MG63 (cell line): Measurements from ENCODE around the gene WNT6. TPM values are rescaled to one million over a fixed set of nuclear protein-coding genes. Genes with fewer than 3 reads are reported as not detected.

Source experiments
- DNase-seq: peaks from one replicate; pipeline ENCODE4 v3.0.0-alpha.2; 2020
- H3K27me3 ChIP-seq: fragments of 250-450 bp; sonication (Bioruptor Pico); 2 replicates; pipeline ENCODE4 v1.5.1; 2020; ENCODE audit warnings: mild to moderate bottlenecking, moderate library complexity
- H3K36me3 ChIP-seq: fragments of 250-450 bp; sonication (Bioruptor Pico); 2 replicates; pipeline ENCODE4 v1.5.1; 2020; ENCODE audit warnings: mild to moderate bottlenecking, moderate library complexity
- H3K4me3 ChIP-seq: fragments of 250-450 bp; sonication (Bioruptor Pico); 2 replicates; pipeline ENCODE4 v1.5.1; 2020; ENCODE audit warnings: mild to moderate bottlenecking, moderate library complexity
- H3K9me3 ChIP-seq: fragments of 250-450 bp; sonication (Bioruptor Pico); 2 replicates; pipeline ENCODE4 v1.5.1; 2020; ENCODE audit warnings: mild to moderate bottlenecking, moderate library complexity
- total RNA-seq: library from RNA; depleted of rRNA; stranded (reverse); fragments of >200 nt; shearing (Covaris generic); gene quantifications from 2 replicates; pipeline ENCODE4 v1.2.3, GENCODE V29; 2014; ENCODE audit warnings: low replicate concordance

Gene WNT6
- total RNA-seq, 1 experiment from 2014 or later: not detected

DNA sequence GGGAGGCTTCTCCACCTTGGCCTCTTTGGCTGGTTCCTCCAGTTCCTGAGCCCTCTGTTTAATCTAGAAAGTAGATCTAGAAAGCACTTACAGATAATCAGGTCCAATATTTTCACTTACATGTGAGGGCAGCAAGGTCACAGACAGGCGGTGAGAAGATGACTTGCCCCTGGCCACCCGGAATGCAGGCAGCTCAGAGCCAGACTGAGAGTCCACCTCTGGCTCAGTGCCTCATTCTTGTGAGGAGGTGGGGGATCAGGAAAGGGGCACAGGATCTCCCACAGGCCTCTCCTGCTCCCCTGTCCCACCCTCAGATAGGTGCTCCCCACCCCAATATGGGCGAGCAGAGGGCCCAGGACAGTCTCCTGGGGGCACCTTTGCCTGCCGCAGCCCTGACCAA, 5.8 kb downstream of the WNT6 start:
- H3K9me3 ChIP-seq: no peaks in the 10 kb centered on the region
- H3K36me3 ChIP-seq: no peaks in the 10 kb centered on the region
- peaks cover 9% of the 10 kb centered on the region for H3K27me3 ChIP-seq

DNA sequence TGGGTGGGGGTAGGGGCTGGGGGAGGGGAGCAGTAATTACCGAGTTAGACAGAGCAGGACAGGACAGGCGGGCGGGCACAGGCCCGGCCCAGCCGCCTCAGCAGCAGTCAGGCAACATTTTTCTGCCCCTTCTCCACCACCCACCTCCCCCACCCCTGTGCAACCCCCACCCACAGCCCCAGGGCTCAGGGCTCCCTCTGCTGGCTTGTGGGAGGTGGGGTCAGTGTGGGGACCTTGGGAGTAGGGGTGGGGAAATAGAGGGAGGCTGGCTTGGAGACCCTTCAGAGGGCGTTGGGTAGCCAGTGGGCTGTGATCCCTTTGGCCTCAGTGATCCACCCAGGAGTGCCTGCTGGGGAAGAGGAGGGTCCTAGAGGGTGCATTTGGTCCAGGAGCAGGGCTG, 6.4 kb downstream of the WNT6 start:
- no peak overlapping the region for H3K4me3 ChIP-seq
- no peaks in the 10 kb centered on the region for H3K9me3 ChIP-seq
- peaks cover 7% of the 10 kb centered on the region for H3K27me3 ChIP-seq
- H3K36me3 ChIP-seq: no peaks in the 10 kb centered on the region
- DNase-seq: no peak

More for the DNA sequence above, 5.8 kb downstream of the WNT6 start:
- no peak for DNase-seq
- no peak overlapping the region for H3K4me3 ChIP-seq

DNA sequence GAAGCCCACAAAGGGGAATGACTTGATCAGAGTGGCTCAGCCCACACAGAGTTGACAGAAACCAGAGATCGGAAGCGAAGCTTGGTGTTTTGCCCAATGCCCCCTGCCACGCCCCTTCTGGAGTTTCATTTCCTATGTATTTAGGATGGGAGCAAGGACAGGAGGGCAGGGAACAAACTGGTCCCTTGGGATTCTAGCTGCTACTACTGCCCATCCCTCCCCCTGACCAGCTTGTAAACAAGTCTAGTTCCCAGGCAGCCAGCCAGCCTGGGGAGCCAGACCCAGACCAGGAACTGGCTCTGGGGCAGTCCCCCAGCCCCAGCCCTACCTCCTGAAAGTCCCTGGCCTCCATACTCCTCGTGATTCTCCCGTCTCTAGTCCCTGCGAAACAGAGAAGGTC, 8.3 kb downstream of the WNT6 start:
- H3K36me3 ChIP-seq: no peaks in the 10 kb centered on the region
- no peaks in the 10 kb centered on the region for H3K9me3 ChIP-seq
- DNase-seq: no peak
- H3K27me3 ChIP-seq: peaks cover 4% of the 10 kb centered on the region
- H3K4me3 ChIP-seq: no peak overlapping the region

DNA sequence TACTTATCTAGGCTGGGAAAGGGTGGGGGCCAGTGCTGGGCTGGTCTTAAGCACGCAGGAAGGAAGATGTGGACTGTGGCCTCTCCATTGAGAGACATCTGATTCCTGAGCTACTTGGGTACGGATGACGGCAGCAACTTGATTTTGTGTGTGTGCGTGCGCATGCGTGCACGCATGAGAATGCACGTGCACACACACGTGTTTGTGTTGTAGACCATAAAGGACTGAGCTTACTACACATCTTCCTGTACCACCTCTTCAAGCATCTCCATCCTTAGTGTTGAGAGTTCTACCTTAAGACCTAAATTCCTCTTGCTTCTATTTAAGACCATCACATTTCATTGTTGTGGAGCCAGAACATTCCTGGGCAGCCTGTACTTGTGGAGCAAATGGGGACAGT, 9.5 kb downstream of the WNT6 start:
- DNase-seq: no peak
- Histone ChIP-seq H3K27me3 (peaks cover 7% of the 10 kb centered on the region; the same call in 1 of the 2 replicates), H3K4me3 (no peak overlapping the region), H3K9me3 (no peaks in the 10 kb centered on the region), H3K36me3 (no peaks in the 10 kb centered on the region)

DNA sequence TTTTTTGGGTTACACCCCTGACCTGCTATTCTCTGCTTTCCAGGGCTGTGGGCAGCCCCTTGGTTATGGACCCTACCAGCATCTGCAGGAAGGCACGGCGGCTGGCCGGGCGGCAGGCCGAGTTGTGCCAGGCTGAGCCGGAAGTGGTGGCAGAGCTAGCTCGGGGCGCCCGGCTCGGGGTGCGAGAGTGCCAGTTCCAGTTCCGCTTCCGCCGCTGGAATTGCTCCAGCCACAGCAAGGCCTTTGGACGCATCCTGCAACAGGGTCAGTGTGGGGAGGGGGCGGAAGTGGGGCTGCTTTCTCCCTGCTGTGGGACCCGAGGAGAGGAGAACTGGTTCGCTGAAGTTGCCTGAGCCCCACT, 11.4 kb downstream of the WNT6 start:
- peaks cover 8% of the 10 kb centered on the region; the same call in 1 of the 2 replicates for H3K27me3 ChIP-seq
- H3K36me3 ChIP-seq: no peaks in the 10 kb centered on the region
- DNase-seq: no peak
- H3K9me3 ChIP-seq: no peaks in the 10 kb centered on the region
- H3K4me3 ChIP-seq: no peak overlapping the region

DNA sequence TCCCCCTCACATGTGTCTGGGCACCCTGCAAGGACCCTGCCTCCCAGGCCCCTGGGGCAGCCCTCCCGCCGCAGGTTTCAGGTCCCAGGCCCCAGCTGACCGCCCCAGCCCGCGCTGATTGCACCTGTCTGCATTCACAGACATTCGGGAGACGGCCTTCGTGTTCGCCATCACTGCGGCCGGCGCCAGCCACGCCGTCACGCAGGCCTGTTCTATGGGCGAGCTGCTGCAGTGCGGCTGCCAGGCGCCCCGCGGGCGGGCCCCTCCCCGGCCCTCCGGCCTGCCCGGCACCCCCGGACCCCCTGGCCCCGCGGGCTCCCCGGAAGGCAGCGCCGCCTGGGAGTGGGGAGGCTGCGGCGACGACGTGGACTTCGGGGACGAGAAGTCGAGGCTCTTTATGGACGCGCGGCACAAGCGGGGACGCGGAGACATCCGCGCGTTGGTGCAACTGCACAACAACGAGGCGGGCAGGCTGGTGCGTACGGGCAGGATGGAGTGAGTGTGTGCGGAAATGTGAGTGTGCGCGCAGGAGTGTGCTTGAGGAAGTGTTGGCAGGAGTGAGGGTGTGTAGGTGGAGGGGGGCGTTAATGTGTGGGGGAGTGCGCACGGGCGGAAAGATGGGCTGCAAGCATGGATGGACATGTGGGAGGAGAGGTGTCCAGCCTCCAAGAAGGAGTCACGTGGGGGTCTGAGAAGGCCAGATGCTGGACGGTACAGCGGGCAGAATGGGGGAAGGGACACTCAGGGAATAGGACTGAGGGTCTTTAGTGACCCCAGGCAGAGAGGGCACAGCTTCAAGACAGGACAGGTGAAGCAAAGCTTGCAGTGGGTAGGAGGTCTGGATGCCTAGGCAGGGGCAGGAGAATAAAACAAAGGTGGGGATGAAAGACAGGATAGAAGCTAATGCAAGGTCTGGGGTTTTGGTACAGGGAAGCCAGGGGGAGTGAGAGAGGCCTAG, 12.0 kb downstream of the WNT6 start:
- no peak for DNase-seq
- no peaks in the 10 kb centered on the region for H3K9me3 ChIP-seq
- no peaks in the 10 kb centered on the region for H3K36me3 ChIP-seq
- no peak overlapping the region for H3K4me3 ChIP-seq
- peaks cover 13% of the 10 kb centered on the region; the same call in 1 of the 2 replicates for H3K27me3 ChIP-seq

DNA sequence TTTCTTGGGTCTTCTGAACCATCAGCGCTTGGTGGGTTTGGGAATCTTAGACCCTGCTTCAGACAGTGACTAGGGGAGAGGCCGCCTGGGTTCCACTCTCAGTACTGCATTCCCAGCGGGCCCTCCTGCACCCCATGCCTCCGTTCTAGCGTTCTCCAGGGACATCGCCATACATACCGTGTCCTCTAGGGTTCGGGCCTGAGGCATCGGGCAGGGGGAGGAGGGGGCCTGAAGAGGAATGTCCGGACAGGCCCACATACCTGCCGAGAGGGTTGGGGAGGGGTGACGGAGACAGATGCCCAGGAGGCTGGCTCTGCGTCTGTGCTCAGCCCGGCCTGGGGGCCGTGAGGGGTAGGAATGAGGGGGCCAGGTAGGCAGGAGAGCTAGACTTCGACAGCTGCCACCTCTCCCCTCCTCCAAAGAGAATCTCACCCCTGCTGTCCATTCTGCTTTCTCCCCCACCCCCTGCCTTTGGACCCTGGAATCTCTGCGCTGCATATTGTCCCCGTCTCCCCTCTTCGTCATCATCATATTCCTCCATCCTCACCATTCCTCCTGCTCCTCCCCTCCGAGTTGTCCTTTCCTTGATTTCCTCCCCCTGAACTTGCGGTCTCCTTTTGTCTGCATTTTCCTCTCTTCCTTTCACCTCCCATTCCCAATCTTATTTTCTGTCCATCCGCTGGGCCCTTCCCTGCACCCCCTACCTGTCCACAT, 13.2 kb downstream of the WNT6 start:
- Histone ChIP-seq H3K4me3 (no peak overlapping the region), H3K27me3 (peaks cover 13% of the 10 kb centered on the region; the same call in 1 of the 2 replicates), H3K9me3 (no peaks in the 10 kb centered on the region), H3K36me3 (no peaks in the 10 kb centered on the region)
- DNase-seq: no peak

DNA sequence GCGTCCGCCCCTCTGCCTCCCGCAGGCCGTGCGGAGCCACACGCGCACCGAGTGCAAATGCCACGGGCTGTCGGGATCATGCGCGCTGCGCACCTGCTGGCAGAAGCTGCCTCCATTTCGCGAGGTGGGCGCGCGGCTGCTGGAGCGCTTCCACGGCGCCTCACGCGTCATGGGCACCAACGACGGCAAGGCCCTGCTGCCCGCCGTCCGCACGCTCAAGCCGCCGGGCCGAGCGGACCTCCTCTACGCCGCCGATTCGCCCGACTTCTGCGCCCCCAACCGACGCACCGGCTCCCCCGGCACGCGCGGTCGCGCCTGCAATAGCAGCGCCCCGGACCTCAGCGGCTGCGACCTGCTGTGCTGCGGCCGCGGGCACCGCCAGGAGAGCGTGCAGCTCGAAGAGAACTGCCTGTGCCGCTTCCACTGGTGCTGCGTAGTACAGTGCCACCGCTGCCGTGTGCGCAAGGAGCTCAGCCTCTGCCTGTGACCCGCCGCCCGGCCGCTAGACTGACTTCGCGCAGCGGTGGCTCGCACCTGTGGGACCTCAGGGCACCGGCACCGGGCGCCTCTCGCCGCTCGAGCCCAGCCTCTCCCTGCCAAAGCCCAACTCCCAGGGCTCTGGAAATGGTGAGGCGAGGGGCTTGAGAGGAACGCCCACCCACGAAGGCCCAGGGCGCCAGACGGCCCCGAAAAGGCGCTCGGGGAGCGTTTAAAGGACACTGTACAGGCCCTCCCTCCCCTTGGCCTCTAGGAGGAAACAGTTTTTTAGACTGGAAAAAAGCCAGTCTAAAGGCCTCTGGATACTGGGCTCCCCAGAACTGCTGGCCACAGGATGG, 14.0 kb downstream of the WNT6 start:
- Histone ChIP-seq H3K9me3 (no peaks in the 10 kb centered on the region), H3K36me3 (no peaks in the 10 kb centered on the region), H3K27me3 (peaks cover 13% of the 10 kb centered on the region; the same call in 1 of the 2 replicates), H3K4me3 (no peak overlapping the region)
- no peak for DNase-seq

DNA sequence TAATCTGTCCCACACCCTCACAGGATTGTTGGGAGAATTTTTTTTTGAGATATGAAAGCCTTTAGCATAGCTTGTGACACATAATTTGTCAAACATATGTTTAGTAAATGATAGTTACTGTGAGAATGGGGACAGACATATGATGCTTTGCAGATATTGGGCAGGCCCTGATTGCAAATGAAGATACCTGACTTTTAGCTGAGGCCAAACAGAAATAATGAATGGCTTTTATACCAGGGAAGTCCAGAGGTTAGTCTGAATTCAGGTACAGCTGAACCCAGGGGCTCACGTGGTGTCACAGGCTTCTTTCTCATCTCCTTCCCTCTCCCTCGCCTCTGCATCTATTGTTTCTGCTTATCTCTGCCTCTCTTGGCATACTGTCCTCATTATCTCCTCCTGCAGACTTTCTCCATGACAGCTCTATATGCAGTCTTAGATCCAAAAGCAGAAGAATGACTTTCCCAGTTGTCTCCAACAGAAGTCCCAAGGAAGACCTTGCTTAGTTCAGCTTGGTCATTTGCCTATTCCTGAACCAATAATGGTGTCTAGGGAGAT, 16.2 kb downstream of the WNT6 start:
- Histone ChIP-seq H3K4me3 (no peak overlapping the region), H3K36me3 (no peaks in the 10 kb centered on the region), H3K9me3 (no peaks in the 10 kb centered on the region), H3K27me3 (peaks cover 13% of the 10 kb centered on the region; the same call in 1 of the 2 replicates)
- no peak for DNase-seq

DNA sequence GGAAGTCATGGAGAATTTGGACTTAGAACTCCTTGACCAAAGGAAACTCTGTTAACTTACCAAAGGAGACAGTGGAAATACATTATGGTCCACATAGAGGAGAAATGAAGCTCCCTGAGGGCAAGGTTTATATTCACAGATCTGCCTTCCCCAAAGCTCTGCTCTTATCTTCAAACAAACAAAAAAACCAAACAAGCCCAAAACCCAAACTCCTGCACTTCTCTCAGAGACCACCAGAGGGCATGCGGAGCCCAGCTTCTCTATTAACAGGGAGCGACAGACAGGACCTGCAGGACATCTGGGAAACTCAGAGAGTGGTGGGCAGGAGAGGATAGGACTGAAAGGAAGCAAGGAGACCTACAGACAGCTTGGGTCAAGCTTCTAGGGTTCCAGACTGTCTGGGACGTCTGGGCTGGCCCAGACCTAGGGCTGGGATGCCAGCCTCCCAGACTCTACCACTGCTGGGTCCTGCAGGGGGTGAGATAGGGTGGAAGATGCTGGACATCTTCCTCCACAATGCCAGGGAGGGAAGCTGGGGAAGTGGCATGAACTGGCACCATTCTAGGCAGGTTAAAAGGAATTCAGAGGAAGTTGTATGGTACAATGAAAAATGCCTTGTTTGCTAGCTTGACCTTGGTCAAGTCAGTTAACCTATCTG, 17.1 kb downstream of the WNT6 start:
- peak; percentile 26 for DNase-seq
- H3K36me3 ChIP-seq: no peaks in the 10 kb centered on the region
- H3K4me3 ChIP-seq: no peak overlapping the region
- H3K9me3 ChIP-seq: no peaks in the 10 kb centered on the region
- H3K27me3 ChIP-seq: peaks cover 9% of the 10 kb centered on the region; the same call in 1 of the 2 replicates

DNA sequence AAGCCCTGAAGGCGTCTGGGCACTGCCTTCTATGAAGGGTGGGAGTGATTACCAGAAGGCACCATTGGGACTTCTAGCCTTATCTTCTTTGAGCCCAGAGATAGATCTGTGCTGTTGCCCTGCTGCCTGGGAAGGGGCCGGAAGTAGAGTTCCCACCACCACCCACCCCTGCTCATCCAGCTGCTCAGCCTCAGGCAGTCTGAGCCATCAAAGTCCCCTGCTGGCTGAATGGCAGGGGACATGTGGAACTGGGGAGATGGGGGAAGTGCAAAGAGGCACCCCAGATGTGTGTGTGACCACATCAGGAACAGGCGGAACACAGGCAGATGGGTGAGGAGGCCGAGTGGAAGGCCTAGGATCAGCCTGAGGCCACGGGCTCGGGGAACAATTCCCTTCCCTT, 17.7 kb downstream of the WNT6 start:
- H3K36me3 ChIP-seq: no peaks in the 10 kb centered on the region
- no peak overlapping the region for H3K4me3 ChIP-seq
- H3K27me3 ChIP-seq: peaks cover 9% of the 10 kb centered on the region; the same call in 1 of the 2 replicates
- no peak for DNase-seq
- no peaks in the 10 kb centered on the region for H3K9me3 ChIP-seq

DNA sequence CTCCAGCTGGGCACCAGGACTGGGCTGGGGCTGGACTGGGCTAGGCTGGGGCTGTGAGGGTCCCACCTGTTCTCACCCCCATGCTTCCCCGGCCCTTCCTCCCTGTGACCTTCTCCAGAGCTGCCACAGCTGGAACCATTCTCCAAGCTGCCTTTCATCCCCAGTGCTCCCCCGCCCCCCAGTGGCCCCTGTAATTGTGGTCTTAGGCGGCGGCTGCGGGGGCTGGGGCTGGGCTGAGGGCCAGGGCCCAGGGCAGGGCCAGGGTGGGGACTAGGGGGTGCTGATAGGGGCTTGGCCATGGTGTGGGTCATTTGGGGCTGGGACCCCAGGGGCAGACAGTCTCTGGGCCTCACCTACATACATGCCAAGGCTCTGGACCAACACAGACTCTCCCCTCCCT, 18.3 kb downstream of the WNT6 start:
- peaks cover 9% of the 10 kb centered on the region; the same call in 1 of the 2 replicates for H3K27me3 ChIP-seq
- no peaks in the 10 kb centered on the region for H3K9me3 ChIP-seq
- H3K4me3 ChIP-seq: no peak overlapping the region
- no peak for DNase-seq
- no peaks in the 10 kb centered on the region for H3K36me3 ChIP-seq

DNA sequence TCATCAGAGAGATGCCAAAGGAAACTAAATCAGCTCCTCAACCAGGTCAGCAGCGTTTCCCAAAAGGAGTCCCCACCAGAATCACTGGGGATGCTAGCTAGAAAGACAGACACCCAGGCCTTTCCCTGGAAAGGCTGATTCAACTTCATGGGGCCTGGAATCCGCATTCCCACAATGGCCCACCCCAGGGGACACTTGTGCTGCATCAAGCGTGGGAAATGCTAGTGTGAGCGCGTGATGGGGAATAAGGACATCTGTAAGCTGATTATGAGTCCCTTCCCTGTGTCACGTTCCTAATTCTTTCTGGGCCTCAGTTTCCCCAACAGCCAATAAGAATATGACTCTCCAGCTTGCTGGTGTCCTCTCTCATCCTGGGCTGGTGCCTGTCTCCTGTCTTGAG, 18.9 kb downstream of the WNT6 start:
- DNase-seq: no peak
- no peaks in the 10 kb centered on the region for H3K36me3 ChIP-seq
- H3K4me3 ChIP-seq: no peak overlapping the region
- H3K27me3 ChIP-seq: peaks cover 6% of the 10 kb centered on the region; the same call in 1 of the 2 replicates
- H3K9me3 ChIP-seq: no peaks in the 10 kb centered on the region

DNA sequence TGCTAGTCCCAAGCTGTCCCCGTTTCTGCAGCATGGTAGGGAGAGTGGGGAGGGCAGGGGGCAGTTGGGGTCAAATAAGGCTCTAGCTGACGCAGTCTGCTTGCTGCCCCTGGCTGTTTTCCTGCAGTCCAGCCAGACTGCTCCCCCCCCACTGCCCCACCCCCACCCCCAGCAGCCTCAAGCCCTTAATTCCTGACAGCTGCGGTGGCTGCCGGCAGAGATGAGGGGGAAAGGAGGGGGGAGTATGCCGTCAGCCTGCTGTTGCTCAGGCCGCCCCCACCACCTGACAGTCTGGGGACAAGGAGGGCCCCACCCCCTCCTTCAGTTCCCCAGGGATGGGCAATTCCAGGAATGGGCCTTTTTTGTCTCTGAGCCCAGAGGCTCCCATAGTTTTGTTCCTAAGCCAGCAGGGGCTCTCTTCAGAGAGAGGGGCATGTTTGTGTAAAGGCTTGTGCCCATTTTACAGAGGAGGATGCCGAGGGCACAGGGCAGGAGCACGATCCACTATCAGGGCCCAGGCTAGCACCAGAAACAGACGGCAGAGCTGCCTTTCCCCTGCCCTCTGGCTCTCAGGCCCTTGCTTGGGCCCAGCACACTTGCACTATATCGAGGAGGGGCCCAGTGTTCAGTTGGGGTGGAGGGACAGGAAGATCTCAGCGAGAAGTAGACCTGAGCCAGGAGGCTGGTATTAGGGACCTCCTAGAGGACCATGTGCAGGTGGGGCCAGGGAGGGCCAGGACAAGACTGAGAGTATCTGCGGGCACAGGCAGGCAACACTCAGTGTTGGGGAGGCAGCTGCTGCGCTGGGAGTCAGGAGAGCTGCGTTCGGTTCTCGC, 19.5 kb downstream of the WNT6 start:
- Histone ChIP-seq H3K9me3 (no peaks in the 10 kb centered on the region), H3K36me3 (no peaks in the 10 kb centered on the region), H3K4me3 (no peak overlapping the region), H3K27me3 (peaks cover 6% of the 10 kb centered on the region; the same call in 1 of the 2 replicates)
- no peak for DNase-seq

DNA sequence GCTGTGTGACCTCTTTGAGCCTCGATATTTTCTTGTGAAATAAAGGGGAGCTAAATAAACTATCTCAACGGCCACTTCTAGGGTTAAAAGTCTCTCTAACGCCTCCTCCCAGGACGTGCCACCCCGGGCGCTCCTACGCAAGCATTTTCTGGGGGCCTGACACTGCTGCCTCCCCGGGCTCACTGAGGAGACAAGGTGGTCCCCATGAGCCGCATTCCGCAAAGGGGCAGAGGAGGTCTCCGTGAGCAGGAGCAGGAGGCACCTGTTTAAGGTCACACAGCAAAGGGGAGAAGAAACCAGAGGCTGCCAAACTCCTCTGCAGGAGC, 20.1 kb downstream of the WNT6 start:
- no peak for DNase-seq
- no peak overlapping the region for H3K4me3 ChIP-seq
- no peaks in the 10 kb centered on the region for H3K36me3 ChIP-seq
- peaks cover 6% of the 10 kb centered on the region; the same call in 1 of the 2 replicates for H3K27me3 ChIP-seq
- no peaks in the 10 kb centered on the region for H3K9me3 ChIP-seq
